GM12873 (cell line): ENCODE data around the gene CFAP46.

ENCODE experiments used
- CTCF ChIP-seq: IDR thresholded peaks from 2 replicates; pipeline ENCODE4 v1.5.1; 2012; ENCODE audit warnings: low read depth, mild to moderate bottlenecking, moderate library complexity, low read length, control low read depth; ENCODE audit not compliant: insufficient read depth; ENCODE audit errors: missing control alignments

CFAP46 gene

GRCh38 chr10:132856869-132857524, 85.4 kb downstream of the CFAP46 start:
- no peak for TF ChIP-seq CTCF

DNA sequence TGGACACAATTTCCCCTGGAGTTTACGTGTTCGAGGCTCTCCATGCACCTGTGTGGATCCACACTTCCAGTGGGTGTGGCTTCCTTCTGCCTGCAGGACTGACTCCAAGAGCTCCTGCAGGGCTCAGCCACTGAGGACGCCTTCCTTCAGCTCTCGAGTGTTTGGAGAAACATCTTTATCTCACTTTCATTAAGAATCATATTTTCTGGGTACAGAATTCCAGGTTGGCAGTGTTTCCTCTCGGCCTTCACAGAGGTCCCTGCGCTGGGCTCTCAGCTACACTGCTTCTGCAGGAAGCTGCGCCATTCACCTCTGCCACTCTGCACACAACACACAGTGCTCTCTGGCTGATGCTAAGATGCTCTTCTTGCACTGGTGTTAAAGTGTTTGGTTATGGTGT, 86.5 kb downstream of the CFAP46 start:
- no peak for TF ChIP-seq CTCF

- TF ChIP-seq CTCF = no peak
Observed at GRCh38 chr10:132851451-132851850, 90.9 kb downstream of the CFAP46 start.

GRCh38 chr10:132850896-132851295, 91.5 kb downstream of the CFAP46 start:
- TF ChIP-seq CTCF = no peak

- TF ChIP-seq CTCF = no peak
Observed at GRCh38 chr10:132850246-132850645, 92.1 kb downstream of the CFAP46 start.

GRCh38 chr10:132849546-132850031, 92.8 kb downstream of the CFAP46 start:
- no peak for TF ChIP-seq CTCF

DNA sequence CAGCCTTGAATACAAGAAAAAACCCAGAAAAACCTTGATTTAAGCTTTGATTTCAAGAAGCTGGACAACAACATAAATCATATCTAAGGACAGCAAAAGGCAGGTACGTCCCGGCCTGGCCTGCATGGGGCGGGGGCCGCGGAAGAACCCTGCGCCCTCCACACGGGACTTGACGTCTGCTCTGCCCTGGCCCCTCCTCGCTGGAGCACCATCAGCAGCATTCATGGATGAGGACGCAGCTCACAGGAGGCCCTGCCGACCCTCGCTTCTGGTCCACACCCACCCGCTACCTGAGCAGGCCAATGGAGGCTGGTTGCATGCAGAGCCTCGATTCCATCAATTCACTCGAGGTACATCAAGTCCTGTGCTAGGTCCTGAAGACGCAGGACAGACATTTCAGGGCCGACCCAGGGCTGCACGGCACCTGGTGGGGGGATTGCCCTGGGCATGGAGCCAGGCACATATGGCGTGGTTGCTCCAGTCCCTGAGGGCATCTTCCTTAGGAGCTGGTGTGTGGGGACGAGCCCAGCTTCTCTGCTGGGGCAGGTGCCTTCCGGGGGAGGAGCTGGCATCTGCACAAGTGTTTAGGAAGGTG, 93.3 kb downstream of the CFAP46 start:
- no peak for TF ChIP-seq CTCF
